IMR-90 (cell line): ENCODE results near the gene ZCCHC3. TPM values are rescaled to one million over a fixed set of nuclear protein-coding genes. Genes with fewer than 3 reads are reported as not detected.

Experiments
- ATAC-seq: fragments of 200-7000 bp; cut with Tn5 transposase; 2 replicates; pipeline ENCODE4 v1.9.1; 2020; ENCODE audit warnings: low read depth, mild to moderate bottlenecking, moderate library complexity
- BruUV-seq: library from RNA; stranded (reverse); fragments of 400-500 nt; replicated peaks from 2 replicates; lab custom pipeline; 2021; lab: Mats Ljungman, UMichigan
- CTCF ChIA-PET: fragments of 300-600 bp; formaldehyde crosslinking; extraction: SDS; loops from one replicate; lab custom pipeline; 2021; ENCODE audit warnings: antibody characterized with exemption; lab: Yijun Ruan, JAX
- POLR2A ChIA-PET: fragments of 300-600 bp; sonication (Branson Sonifier 250); formaldehyde crosslinking; loops from one replicate; lab custom pipeline; 2022; ENCODE audit warnings: antibody characterized with exemption; ENCODE audit not compliant: unreplicated experiment; lab: Charles Lee
- DNase-seq: peaks from one replicate; pipeline ENCODE4 v3.0.0; 2013
- H2AFZ ChIP-seq: replicated peaks from 2 replicates; pipeline ENCODE3; 2013; ENCODE audit warnings: low read length, mild to moderate bottlenecking; ENCODE audit not compliant: poor library complexity
- H2AK5ac ChIP-seq: 2 replicates; pipeline ENCODE4 v1.6.1; 2013; ENCODE audit warnings: low read depth, low read length, inconsistent platforms
- H2AK9ac ChIP-seq: replicated peaks from 2 replicates; pipeline ENCODE3; 2013; ENCODE audit warnings: mild to moderate bottlenecking, low read depth, low read length, moderate library complexity; ENCODE audit not compliant: poor library complexity
- H2BK120ac ChIP-seq: 2 replicates; pipeline ENCODE4 v1.6.1; 2013; ENCODE audit warnings: low read depth, low read length, inconsistent platforms
- H2BK15ac ChIP-seq: 3 replicates; pipeline ENCODE4 v1.6.1; 2013; ENCODE audit warnings: low read depth, low read length, inconsistent platforms
- H2BK20ac ChIP-seq: 2 replicates; pipeline ENCODE4 v1.6.1; 2013; ENCODE audit warnings: low read depth, mild to moderate bottlenecking, inconsistent platforms, low read length, moderate library complexity
- H2BK5ac ChIP-seq: 2 replicates; pipeline ENCODE4 v1.6.1; 2013; ENCODE audit warnings: mild to moderate bottlenecking, low read depth, low read length, inconsistent platforms; ENCODE audit not compliant: poor library complexity, severe bottlenecking
- H3K14ac ChIP-seq: replicated peaks from 2 replicates; pipeline ENCODE4 v1.6.1; 2013; ENCODE audit warnings: low read depth, low read length, inconsistent platforms
- H3K18ac ChIP-seq: 2 replicates; pipeline ENCODE4 v1.6.1; 2013; ENCODE audit warnings: low read depth, low read length, control low read depth
- H3K23ac ChIP-seq: 2 replicates; pipeline ENCODE4 v1.6.1; 2013; ENCODE audit warnings: low read depth, low read length, inconsistent platforms
- H3K27ac ChIP-seq: 2 replicates; pipeline ENCODE4 v1.5.1; 2013; ENCODE audit warnings: mild to moderate bottlenecking, control low read depth, low read length; ENCODE audit not compliant: insufficient read depth
- H3K27me3 ChIP-seq: 2 replicates; pipeline ENCODE4 v1.6.1; 2013; ENCODE audit warnings: low read length; ENCODE audit not compliant: control insufficient read depth, insufficient read depth
- H3K36me3 ChIP-seq: 2 replicates; pipeline ENCODE4 v1.6.1; 2013; ENCODE audit warnings: low read length, mixed read lengths; ENCODE audit not compliant: control insufficient read depth, insufficient read depth
- H3K4ac ChIP-seq: 2 replicates; pipeline ENCODE4 v1.6.1; 2013; ENCODE audit warnings: low read depth, low read length, inconsistent platforms
- H3K4me1 ChIP-seq: 2 replicates; pipeline ENCODE4 v1.6.1; 2013; ENCODE audit warnings: low read length, mixed read lengths; ENCODE audit not compliant: control insufficient read depth, insufficient read depth
- H3K4me2 ChIP-seq: 2 replicates; pipeline ENCODE4 v1.6.1; 2013; ENCODE audit warnings: low read depth, mild to moderate bottlenecking, control low read depth, low read length, moderate library complexity
- H3K4me3 ChIP-seq: 2 replicates; pipeline ENCODE4 v1.5.1; 2013; ENCODE audit warnings: low read depth, mild to moderate bottlenecking, control low read depth, low read length, moderate library complexity; ENCODE audit not compliant: insufficient read depth
- H3K56ac ChIP-seq: 2 replicates; pipeline ENCODE4 v1.6.1; 2013; ENCODE audit warnings: low read length, inconsistent platforms; ENCODE audit not compliant: insufficient read depth; ENCODE audit errors: extremely low read depth
- H3K79me1 ChIP-seq, 2 experiments: 2 replicates each; pipeline ENCODE4 v1.6.1; 2013; ENCODE audit warnings: low read length in 2 of 2, inconsistent platforms in 1 of 2, low read depth in 1 of 2
- H3K9ac ChIP-seq: 2 replicates; pipeline ENCODE4 v1.6.1; 2013; ENCODE audit warnings: low read depth, low read length, control low read depth
- H3K9me1 ChIP-seq: 2 replicates; pipeline ENCODE4 v1.6.1; 2013; ENCODE audit warnings: low read length, inconsistent platforms; ENCODE audit not compliant: insufficient read depth
- H3K9me3 ChIP-seq: 2 replicates; pipeline ENCODE4 v1.6.1; 2013; ENCODE audit warnings: low read length; ENCODE audit not compliant: control insufficient read depth, insufficient read depth
- H4K20me1 ChIP-seq: 2 replicates; pipeline ENCODE4 v1.6.1; 2013; ENCODE audit warnings: low read length, inconsistent platforms; ENCODE audit not compliant: insufficient read depth
- H4K5ac ChIP-seq: 2 replicates; pipeline ENCODE4 v1.6.1; 2013; ENCODE audit warnings: mild to moderate bottlenecking, low read depth, low read length, control low read depth
- H4K8ac ChIP-seq, 2 experiments: 2 replicates each; pipeline ENCODE4 v1.6.1; 2013; ENCODE audit warnings: low read depth in 2 of 2, low read length in 2 of 2, control low read depth in 1 of 2, inconsistent platforms in 1 of 2
- H4K91ac ChIP-seq: 2 replicates; pipeline ENCODE4 v1.6.1; 2013; ENCODE audit warnings: low read depth, low read length, inconsistent platforms; ENCODE audit not compliant: insufficient read depth
- BHLHE40 ChIP-seq: fragments of 150-350 bp; IDR thresholded peaks from 2 replicates; pipeline ENCODE4 v1.6.1; 2016; ENCODE audit warnings: mild to moderate bottlenecking, low read depth, low read length
- CEBPB ChIP-seq: IDR thresholded peaks from 2 replicates; pipeline ENCODE4 v1.6.1; 2012; ENCODE audit warnings: low read depth, low read length, improper control_type of control experiment
- CHD1 ChIP-seq: IDR thresholded peaks from 2 replicates; pipeline ENCODE4 v1.6.1; 2012; ENCODE audit warnings: low read depth, low read length, improper control_type of control experiment
- CTCF ChIP-seq: conservative IDR thresholded peaks from 2 replicates; pipeline ENCODE4 v1.5.1; 2012; ENCODE audit warnings: mild to moderate bottlenecking, low read depth, low read length, improper control_type of control experiment
- FOS ChIP-seq: fragments of 150-350 bp; IDR thresholded peaks from 2 replicates; pipeline ENCODE4 v1.6.1; 2016; ENCODE audit warnings: low read depth, low read length
- MXI1 ChIP-seq: IDR thresholded peaks from 2 replicates; pipeline ENCODE4 v1.6.1; 2012; ENCODE audit warnings: low read depth, mild to moderate bottlenecking, low read length, moderate library complexity, borderline replicate concordance
- NFE2L2 ChIP-seq: fragments of 150-350 bp; IDR thresholded peaks from 2 replicates; pipeline ENCODE4 v1.6.1; 2016; ENCODE audit warnings: low read depth, mild to moderate bottlenecking, low read length
- POLR2A ChIP-seq: IDR thresholded peaks from 2 replicates; pipeline ENCODE4 v1.6.1; 2012; ENCODE audit warnings: mild to moderate bottlenecking, low read depth, low read length
- RAD21 ChIP-seq: IDR thresholded peaks from 2 replicates; pipeline ENCODE4 v1.6.1; 2012; ENCODE audit warnings: low read length, improper control_type of control experiment
- RCOR1 ChIP-seq: IDR thresholded peaks from 2 replicates; pipeline ENCODE4 v1.6.1; 2012; ENCODE audit warnings: mild to moderate bottlenecking, low read length, improper control_type of control experiment; ENCODE audit not compliant: insufficient replicate concordance
- dilution Hi-C: fragments of 300-500 bp; cut with HindIII; formaldehyde crosslinking; loops from one replicate; pipeline ENCODE4 v1.14.3; 2018; ENCODE audit warnings: low sequenced_read_pairs; ENCODE audit not compliant: unreplicated experiment
- in situ Hi-C: fragments of 300-500 bp; cut with MboI; formaldehyde crosslinking; loops from 3 replicates; pipeline ENCODE4 v1.14.3; 2019; ENCODE audit warnings: low sequenced_read_pairs, inconsistent platforms, mixed read lengths
- intact Hi-C: fragments of 100-400 bp; cut with micrococcal nuclease; formaldehyde crosslinking; loops from 2 replicates; pipeline ENCODE4 v1.10.0; 2022
- polyA plus RNA-seq, 3 experiments: library from polyadenylated mRNA; depleted of rRNA; stranded (reverse); fragments of >200 nt; gene quantifications; 2 replicates each; pipeline ENCODE4 v1.2.3, GENCODE V29; 2012; ENCODE audit warnings: low replicate concordance in 1 of 3
- total RNA-seq: library from RNA; depleted of rRNA; stranded (reverse); fragments of >200 nt; gene quantifications from 2 replicates; pipeline ENCODE4 v1.2.3, GENCODE V29; 2012
- TF ChIP-seq, protein P1 (sequence below): fragments of 150-350 bp; IDR thresholded peaks from 2 replicates; pipeline ENCODE4 v1.6.1; 2016; ENCODE audit warnings: low read depth, mild to moderate bottlenecking, low read length, moderate library complexity, borderline replicate concordance

ZCCHC3 gene
- total and polyA plus RNA-seq, 2 of the 4 experiments (the other 2 are of a cell fraction), result 8.2 to 10.9 TPM

DNA sequence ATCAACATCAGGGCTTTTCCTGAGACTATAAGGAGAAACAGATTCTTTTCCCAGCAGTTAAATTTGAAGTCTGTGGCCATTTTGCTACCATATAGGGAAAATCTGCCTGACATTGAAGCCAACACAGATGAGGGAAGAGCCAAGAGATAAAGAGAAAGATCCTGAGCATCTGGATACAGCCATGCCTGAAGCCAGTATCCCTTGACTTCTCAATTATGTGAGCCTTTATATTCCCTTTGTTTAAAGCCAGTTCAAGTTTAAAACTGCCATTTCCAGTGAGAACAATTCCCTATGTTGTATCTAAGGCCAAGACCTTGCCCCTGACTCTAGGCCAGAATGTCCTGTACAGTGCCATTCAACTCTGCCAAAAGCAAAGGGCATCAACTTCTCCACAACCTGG, 45.7 kb downstream of the ZCCHC3 start:
- H2BK20ac ChIP-seq, result no peak overlapping the region
- peaks cover 4% of the 10 kb centered on the region for H3K4me1 ChIP-seq
- H3K56ac ChIP-seq, result no peak overlapping the region
- BruUV-seq, result no TSS peak
- ATAC-seq, result no peak
- no peak overlapping the region for H3K14ac ChIP-seq
- no peak overlapping the region for H4K8ac ChIP-seq
- no peak overlapping the region for H3K27ac ChIP-seq
- no peak overlapping the region for H3K4me2 ChIP-seq
- H3K18ac ChIP-seq, result no peak overlapping the region
- no peak for DNase-seq
- POLR2A ChIA-PET, result no interaction called here
- peaks cover 14 to 17% of the 10 kb centered on the region in 2 experiments; a peak in 3 of 4 replicates for H3K79me1 ChIP-seq
- peaks cover 4% of the 10 kb centered on the region for H4K20me1 ChIP-seq
- H3K9me1 ChIP-seq, result peaks cover 7% of the 10 kb centered on the region
- dilution Hi-C loops, result no loop called here
- no peak overlapping the region for H2AK5ac ChIP-seq
- TF ChIP-seq RAD21 (no peak), BHLHE40 (no peak), NFE2L2 (no peak), RCOR1 (no peak), MXI1 (no peak), POLR2A (no peak), CEBPB (no peak), CTCF (no peak), CHD1 (no peak), FOS (no peak)
- TF ChIP-seq, protein P1, sequence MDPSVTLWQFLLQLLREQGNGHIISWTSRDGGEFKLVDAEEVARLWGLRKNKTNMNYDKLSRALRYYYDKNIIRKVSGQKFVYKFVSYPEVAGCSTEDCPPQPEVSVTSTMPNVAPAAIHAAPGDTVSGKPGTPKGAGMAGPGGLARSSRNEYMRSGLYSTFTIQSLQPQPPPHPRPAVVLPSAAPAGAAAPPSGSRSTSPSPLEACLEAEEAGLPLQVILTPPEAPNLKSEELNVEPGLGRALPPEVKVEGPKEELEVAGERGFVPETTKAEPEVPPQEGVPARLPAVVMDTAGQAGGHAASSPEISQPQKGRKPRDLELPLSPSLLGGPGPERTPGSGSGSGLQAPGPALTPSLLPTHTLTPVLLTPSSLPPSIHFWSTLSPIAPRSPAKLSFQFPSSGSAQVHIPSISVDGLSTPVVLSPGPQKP, result no peak
- no peak overlapping the region for H2AK9ac ChIP-seq
- no peak overlapping the region for H2AFZ ChIP-seq
- intact Hi-C loops, result no loop called here
- CTCF ChIA-PET, result no interaction called here
- no peak overlapping the region for H4K91ac ChIP-seq
- no peak overlapping the region for H3K9ac ChIP-seq
- no peaks in the 10 kb centered on the region for H3K27me3 ChIP-seq
- 0 out of 2 replicates have a peak, but pooled peaks cover 1% of the 10 kb centered on the region for H3K36me3 ChIP-seq
- H2BK15ac ChIP-seq, result no peak overlapping the region
- H3K9me3 ChIP-seq, result peaks cover 9% of the 10 kb centered on the region
- no peak overlapping the region for H3K4me3 ChIP-seq
- H2BK5ac ChIP-seq, result no peak overlapping the region
- no peak overlapping the region for H4K5ac ChIP-seq
- H2BK120ac ChIP-seq, result no peak overlapping the region
- in situ Hi-C loops, result no loop called here
- no peak overlapping the region for H3K4ac ChIP-seq
- no peak overlapping the region for H3K23ac ChIP-seq
